K562 (cell line): ENCODE results near the gene CENPN. TPM values are rescaled to one million over a fixed set of nuclear protein-coding genes. Genes with fewer than 3 reads are reported as not detected.

ENCODE experiments used
- ADNP ChIP-seq: fragments of 200-800 bp; sonication (Bioruptor generic); IDR thresholded peaks from 2 replicates; pipeline ENCODE4 v1.6.1; 2016; ENCODE audit warnings: missing genetic modification characterization, missing compliant biosample characterization
- CHCHD3 ChIP-seq: fragments of 250-450 bp; sonication (Bioruptor Pico); IDR thresholded peaks from 2 replicates; pipeline ENCODE4 v2.1.2; 2022; ENCODE audit warnings: mild to moderate bottlenecking
- DDX20 ChIP-seq: fragments of 450-650 bp; IDR thresholded peaks from 2 replicates; pipeline ENCODE4 v1.6.1; 2016; ENCODE audit warnings: missing genetic modification characterization, low read depth, mild to moderate bottlenecking, missing compliant biosample characterization, moderate library complexity
- EGR1 ChIP-seq: fragments of 450-650 bp; conservative IDR thresholded peaks from 2 replicates; pipeline ENCODE4 v1.6.1; 2017; ENCODE audit warnings: mild to moderate bottlenecking
- ESRRB ChIP-seq: fragments of 250-450 bp; sonication (Bioruptor Pico); IDR thresholded peaks from 2 replicates; pipeline ENCODE4 v1.5.0; 2020; ENCODE audit warnings: mild to moderate bottlenecking, moderate library complexity, borderline replicate concordance
- HMGN3 ChIP-seq: IDR thresholded peaks from 2 replicates; pipeline ENCODE4 v1.6.1; 2011; ENCODE audit warnings: borderline replicate concordance, low read depth, mild to moderate bottlenecking, mixed read lengths, low read length; ENCODE audit not compliant: insufficient read length; ENCODE audit errors: extremely low read depth
- HOXB6 ChIP-seq: fragments of 250-450 bp; sonication (Bioruptor Pico); IDR thresholded peaks from 2 replicates; pipeline ENCODE4 v1.5.1; 2022; ENCODE audit warnings: mild to moderate bottlenecking, borderline replicate concordance
- KLF10 ChIP-seq: fragments of 250-450 bp; sonication (Bioruptor Pico); IDR thresholded peaks from 2 replicates; pipeline ENCODE4 v1.6.1; 2021; ENCODE audit warnings: matching md5 sums
- NFXL1 ChIP-seq: fragments of 450-650 bp; formaldehyde crosslinking; IDR thresholded peaks from 2 replicates; pipeline ENCODE4 v1.4.0; 2021; ENCODE audit warnings: mild to moderate bottlenecking
- NR2C1 ChIP-seq, 2 experiments: fragments of 450-650 bp; IDR thresholded peaks; 2 replicates each; pipeline ENCODE4 v1.6.1; 2017; ENCODE audit warnings: mild to moderate bottlenecking in 2 of 2, antibody characterized with exemption in 1 of 2, inconsistent platforms in 1 of 2, missing compliant biosample characterization in 1 of 2, missing genetic modification characterization in 1 of 2
- PHF20 ChIP-seq: fragments of 450-650 bp; IDR thresholded peaks from 2 replicates; pipeline ENCODE4 v1.6.1; 2018; ENCODE audit not compliant: partially characterized antibody
- PPARD ChIP-seq: fragments of 250-450 bp; sonication (Bioruptor Pico); IDR thresholded peaks from 2 replicates; pipeline ENCODE4 v1.8.0; 2022; ENCODE audit warnings: inconsistent platforms, mild to moderate bottlenecking, moderate library complexity
- SRSF1 ChIP-seq: fragments of 200-400 bp; formaldehyde crosslinking; IDR thresholded peaks from 2 replicates; pipeline ENCODE4 v1.6.1; 2017; ENCODE audit warnings: mild to moderate bottlenecking, low read depth, low read length, moderate library complexity
- ZKSCAN1 ChIP-seq: fragments of 150-350 bp; IDR thresholded peaks from 2 replicates; pipeline ENCODE4 v1.6.1; 2016; ENCODE audit warnings: low read depth, low read length
- ZNF23 ChIP-seq: fragments of 250-450 bp; sonication (Bioruptor Pico); IDR thresholded peaks from 2 replicates; pipeline ENCODE4 v1.4.0; 2020; ENCODE audit warnings: mild to moderate bottlenecking
- ZNF263 ChIP-seq: sonication (generic); formaldehyde crosslinking; IDR thresholded peaks from 2 replicates; pipeline ENCODE4 v1.8.0; 2022; ENCODE audit warnings: mild to moderate bottlenecking, missing genetic modification reagents, borderline replicate concordance
- ZNF354B ChIP-seq: fragments of 250-450 bp; sonication (Bioruptor Pico); IDR thresholded peaks from 2 replicates; pipeline ENCODE4 v1.4.0; 2020
- ZNF584 ChIP-seq: fragments of 200-800 bp; sonication (Bioruptor generic); IDR thresholded peaks from 2 replicates; pipeline ENCODE4 v1.6.1; 2016; ENCODE audit warnings: low read depth, mild to moderate bottlenecking, missing genetic modification characterization, missing compliant biosample characterization
- polyA plus RNA-seq, 8 experiments: library from polyadenylated mRNA; depleted of rRNA in 4 of 8; stranded (reverse) in 5 of 8; unstranded in 3 of 8; fragments of >200 nt; fragmentation: Nextera tagmentation in 2 of 8; fragmentation: Illumina TruSeq in 1 of 8; extraction: Ambion mirVana in 2 of 8; extraction: Trizol in 1 of 8; gene quantifications; 2 replicates each; pipeline versions ENCODE4 v1.2.1 to v1.2.3, GENCODE V29; 2011 to 2014; ENCODE audit warnings: inconsistent platforms in 1 of 8, missing spikeins in 1 of 8
- total RNA-seq, 7 experiments: library from RNA; depleted of rRNA in 6 of 7; stranded (reverse); fragments of >200 nt in 6 of 7; fragmentation: Illumina TruSeq in 2 of 7; extraction: Trizol in 2 of 7; gene quantifications; 2 replicates each; pipeline versions ENCODE4 v1.2.1 to v1.2.3, GENCODE V29; 2011 to 2021; ENCODE audit warnings: low replicate concordance in 1 of 7
- TF ChIP-seq, protein P1 (sequence below): sonication (generic); formaldehyde crosslinking; IDR thresholded peaks from 2 replicates; pipeline ENCODE4 v1.8.1; 2022; ENCODE audit warnings: missing genetic modification reagents
- TF ChIP-seq, protein P2 (sequence below), 3 experiments: fragments of 200-800 bp in 1 of 3; sonication (Bioruptor generic) in 1 of 3; sonication (generic) in 1 of 3; formaldehyde crosslinking in 1 of 3; IDR thresholded peaks; 2 replicates each; pipeline versions ENCODE4 v1.6.1 to v1.8.0; 2016 to 2022; ENCODE audit warnings: mild to moderate bottlenecking in 2 of 3, missing compliant biosample characterization in 2 of 3, missing genetic modification characterization in 2 of 3, missing genetic modification reagents in 1 of 3
- TF ChIP-seq, protein P3 (sequence below): fragments of 450-650 bp; formaldehyde crosslinking; IDR thresholded peaks from 2 replicates; pipeline ENCODE4 v1.4.0; 2020; ENCODE audit warnings: mild to moderate bottlenecking, moderate library complexity
- TF ChIP-seq, protein P4 (sequence below): fragments of 250-450 bp; sonication (Bioruptor Pico); IDR thresholded peaks from 2 replicates; pipeline ENCODE4 v1.8.0; 2022; ENCODE audit warnings: inconsistent platforms

CENPN gene
- total and polyA plus RNA-seq, 9 of the 15 experiments (the other 6 are each of a cell fraction or from before 2014, with no cell fraction given), result 92.3 to 384 (median 140) TPM

DNA sequence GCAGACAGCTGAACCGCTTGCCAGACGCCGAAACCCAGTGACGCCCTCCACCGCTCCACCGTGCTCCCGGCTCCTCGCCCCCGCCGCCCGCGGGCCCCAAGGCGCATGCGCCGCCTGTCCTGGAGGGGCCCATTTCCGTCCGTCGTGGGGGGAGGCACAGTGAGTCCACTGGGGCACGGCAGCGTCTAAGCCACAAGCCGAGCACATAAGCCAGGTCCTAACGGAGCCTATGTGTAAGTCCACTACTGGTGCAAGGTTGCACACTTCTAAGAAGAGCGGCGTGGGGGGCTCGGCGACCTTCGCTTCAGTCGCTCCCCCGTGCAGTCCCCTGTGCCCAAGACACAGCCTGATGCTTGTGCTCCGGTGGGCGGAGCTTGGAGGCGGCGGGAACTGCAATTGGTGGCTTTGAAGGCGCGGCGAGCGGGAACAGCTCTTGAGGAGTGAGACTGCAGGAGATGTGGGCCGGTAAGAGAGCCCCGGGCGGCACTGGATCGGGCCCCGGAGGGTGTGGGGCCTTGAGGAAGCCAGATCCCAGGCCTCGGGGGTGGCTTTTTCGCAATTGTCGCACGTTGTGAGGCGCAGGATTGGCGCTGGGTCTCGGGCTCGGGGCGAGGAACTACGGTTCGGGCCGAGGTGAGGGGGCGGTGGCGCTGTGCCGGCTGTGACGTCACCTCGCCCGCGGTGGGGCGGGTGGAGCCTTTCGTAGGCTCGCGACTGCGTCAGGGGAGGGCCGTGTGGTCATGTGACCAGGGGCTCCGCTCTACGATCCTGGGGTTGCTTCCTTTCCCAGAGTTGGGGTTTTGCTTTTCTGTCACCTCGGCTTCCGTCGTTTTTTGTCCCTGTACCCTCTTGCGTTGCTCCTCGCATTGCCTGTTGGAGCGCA lies at the start of gene CENPN, which contains the start of gene CMC2 (continued):
- TF ChIP-seq, protein P1, sequence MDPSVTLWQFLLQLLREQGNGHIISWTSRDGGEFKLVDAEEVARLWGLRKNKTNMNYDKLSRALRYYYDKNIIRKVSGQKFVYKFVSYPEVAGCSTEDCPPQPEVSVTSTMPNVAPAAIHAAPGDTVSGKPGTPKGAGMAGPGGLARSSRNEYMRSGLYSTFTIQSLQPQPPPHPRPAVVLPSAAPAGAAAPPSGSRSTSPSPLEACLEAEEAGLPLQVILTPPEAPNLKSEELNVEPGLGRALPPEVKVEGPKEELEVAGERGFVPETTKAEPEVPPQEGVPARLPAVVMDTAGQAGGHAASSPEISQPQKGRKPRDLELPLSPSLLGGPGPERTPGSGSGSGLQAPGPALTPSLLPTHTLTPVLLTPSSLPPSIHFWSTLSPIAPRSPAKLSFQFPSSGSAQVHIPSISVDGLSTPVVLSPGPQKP (CRISPR knock-in tag), result no peak
- TF ChIP-seq HMGN3 (peak; percentile 92), ESRRB (no peak), HOXB6 (no peak), ADNP (tag) (no peak), ZNF354B (CRISPR knock-in tag) (no peak), ZKSCAN1 (0 out of 2 replicates have a peak, but pooled peaks have one; percentile 18), DDX20 (no peak), NFXL1 (CRISPR knock-in tag) (no peak), PHF20 (peak; percentile 28), KLF10 (CRISPR knock-in tag) (no peak), ZNF263 (peak; percentile 99), CHCHD3 (CRISPR knock-in tag) (no peak), ZNF584 (CRISPR knock-in tag) (no peak), PPARD (CRISPR knock-in tag) (no peak), NR2C1 (IDR thresholded peaks at IDR 0.05) (peak; percentile 24; the same call in 1 of the 2 replicates), NR2C1 (tag; IDR thresholded peaks at IDR 0.05) (0 out of 2 replicates have a peak, but pooled peaks have one; percentile 39), EGR1 (peak; percentile 98), ZNF23 (CRISPR knock-in tag) (no peak), SRSF1 (no peak; the same call in 1 of the 2 replicates)
- TF ChIP-seq, protein P2, sequence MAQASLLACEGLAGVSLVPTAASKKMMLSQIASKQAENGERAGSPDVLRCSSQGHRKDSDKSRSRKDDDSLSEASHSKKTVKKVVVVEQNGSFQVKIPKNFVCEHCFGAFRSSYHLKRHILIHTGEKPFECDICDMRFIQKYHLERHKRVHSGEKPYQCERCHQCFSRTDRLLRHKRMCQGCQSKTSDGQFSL (CRISPR knock-in tag; IDR thresholded peaks at IDR 0.05), result peak; percentile 86
- TF ChIP-seq, protein P2 (tag; IDR thresholded peaks at IDR 0.05), result no peak
- TF ChIP-seq, protein P3, sequence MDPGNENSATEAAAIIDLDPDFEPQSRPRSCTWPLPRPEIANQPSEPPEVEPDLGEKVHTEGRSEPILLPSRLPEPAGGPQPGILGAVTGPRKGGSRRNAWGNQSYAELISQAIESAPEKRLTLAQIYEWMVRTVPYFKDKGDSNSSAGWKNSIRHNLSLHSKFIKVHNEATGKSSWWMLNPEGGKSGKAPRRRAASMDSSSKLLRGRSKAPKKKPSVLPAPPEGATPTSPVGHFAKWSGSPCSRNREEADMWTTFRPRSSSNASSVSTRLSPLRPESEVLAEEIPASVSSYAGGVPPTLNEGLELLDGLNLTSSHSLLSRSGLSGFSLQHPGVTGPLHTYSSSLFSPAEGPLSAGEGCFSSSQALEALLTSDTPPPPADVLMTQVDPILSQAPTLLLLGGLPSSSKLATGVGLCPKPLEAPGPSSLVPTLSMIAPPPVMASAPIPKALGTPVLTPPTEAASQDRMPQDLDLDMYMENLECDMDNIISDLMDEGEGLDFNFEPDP (CRISPR knock-in tag), result 0 out of 2 replicates have a peak, but pooled peaks have one; percentile 13
- TF ChIP-seq, protein P4, sequence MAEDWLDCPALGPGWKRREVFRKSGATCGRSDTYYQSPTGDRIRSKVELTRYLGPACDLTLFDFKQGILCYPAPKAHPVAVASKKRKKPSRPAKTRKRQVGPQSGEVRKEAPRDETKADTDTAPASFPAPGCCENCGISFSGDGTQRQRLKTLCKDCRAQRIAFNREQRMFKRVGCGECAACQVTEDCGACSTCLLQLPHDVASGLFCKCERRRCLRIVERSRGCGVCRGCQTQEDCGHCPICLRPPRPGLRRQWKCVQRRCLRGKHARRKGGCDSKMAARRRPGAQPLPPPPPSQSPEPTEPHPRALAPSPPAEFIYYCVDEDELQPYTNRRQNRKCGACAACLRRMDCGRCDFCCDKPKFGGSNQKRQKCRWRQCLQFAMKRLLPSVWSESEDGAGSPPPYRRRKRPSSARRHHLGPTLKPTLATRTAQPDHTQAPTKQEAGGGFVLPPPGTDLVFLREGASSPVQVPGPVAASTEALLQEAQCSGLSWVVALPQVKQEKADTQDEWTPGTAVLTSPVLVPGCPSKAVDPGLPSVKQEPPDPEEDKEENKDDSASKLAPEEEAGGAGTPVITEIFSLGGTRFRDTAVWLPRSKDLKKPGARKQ (CRISPR knock-in tag), result no peak
